ENCODE measurements around the gene MYH2.

The MYH2 gene

DNA sequence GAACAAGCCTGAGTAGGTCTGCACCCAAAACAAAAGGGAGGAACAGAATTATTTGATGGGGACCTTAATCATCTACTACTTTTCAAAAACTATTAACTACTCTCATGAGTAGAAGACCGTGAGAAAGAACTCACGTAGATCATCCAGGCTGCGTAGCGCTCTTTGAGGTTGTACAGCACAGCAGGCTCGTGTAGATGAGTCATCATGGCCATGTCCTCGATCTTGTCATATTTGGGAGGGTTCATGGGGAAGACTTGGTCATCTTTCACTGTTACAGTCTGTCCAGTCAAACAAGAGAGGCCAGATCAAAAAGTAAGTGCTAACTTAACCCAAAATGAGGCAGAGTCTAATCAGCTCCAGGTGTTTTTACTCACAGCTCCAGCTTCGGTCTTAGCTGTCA, 33.4 kb downstream of the MYH2 start:
- DNase-seq (ENCODE audit: low spot score): no peak

DNA sequence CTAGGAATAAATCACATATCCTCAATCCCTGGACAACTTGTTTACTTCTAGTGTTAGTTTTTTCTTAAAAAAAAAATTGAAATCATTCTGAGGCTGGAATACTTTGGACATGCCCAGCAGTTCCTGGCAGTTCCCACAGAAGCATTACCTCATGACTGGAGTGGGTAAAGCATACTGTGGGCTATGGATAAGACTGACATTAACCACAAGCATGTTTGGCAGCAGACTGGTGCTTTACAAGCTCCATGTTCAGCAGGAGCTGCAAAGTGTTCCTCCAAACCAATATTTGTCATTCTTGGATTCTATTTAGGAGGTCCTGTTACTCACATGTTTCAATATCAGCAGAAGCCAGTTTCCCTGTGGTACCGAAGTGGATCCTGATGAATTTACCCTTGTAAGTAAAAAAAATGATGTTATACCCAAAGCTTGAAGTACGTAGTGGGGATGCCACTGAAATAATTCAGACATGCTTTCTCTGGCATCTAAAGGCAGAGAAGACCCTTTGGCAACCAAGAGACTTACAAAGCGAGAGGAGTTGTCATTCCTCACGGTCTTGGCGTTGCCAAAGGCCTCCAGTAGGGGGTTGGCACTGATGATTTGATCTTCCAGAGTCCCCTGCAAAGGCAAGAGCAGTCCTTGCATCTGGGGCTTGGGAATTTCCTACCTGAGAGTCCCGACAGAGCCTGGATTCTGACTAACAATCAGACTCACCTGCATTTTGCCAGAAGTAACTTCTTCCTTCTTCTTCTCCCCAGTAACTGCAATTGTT, 36.0 kb downstream of the MYH2 start:
- no peak for DNase-seq (ENCODE audit: low spot score)

DNA sequence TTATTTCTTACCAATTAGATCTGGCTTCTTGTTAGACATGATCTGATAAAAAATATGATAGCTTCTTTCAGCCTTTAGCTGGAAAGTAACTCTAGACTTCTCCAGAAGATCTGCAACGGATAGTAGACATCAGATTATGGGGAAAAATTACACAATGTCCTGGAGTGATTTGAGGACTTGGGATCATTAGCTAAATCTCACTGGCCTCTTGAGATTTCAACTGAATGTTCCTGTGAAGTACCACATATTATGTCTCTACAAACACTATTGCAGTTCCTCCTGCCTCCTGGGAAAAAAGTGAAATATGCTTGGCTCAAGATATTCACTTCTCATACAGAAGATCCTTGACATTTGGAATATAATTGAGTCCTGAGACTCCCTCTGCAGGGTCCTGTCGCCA, 36.6 kb downstream of the MYH2 start:
- DNase-seq (ENCODE audit: low spot score): no peak

DNA sequence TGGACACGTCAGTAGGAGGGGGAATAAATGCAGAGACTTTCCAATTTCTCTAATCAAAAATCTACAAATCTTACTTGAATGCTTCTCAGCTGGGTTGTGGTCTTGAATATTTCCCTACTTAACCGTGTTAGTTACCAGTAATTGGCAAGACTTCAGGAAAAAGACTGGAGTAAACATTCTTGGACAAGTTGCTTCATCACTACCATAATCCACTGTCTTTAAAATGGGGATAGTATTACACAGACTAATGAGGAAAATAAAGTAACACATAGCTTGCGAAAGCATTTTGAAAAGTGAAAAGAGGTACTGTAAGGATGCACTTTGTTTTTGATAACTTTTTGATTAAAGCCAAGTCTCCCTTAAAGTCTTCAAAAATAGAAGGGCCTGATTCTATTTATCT, 49.5 kb downstream of the MYH2 start:
- DNase-seq (ENCODE audit: low spot score): no peak

DNA sequence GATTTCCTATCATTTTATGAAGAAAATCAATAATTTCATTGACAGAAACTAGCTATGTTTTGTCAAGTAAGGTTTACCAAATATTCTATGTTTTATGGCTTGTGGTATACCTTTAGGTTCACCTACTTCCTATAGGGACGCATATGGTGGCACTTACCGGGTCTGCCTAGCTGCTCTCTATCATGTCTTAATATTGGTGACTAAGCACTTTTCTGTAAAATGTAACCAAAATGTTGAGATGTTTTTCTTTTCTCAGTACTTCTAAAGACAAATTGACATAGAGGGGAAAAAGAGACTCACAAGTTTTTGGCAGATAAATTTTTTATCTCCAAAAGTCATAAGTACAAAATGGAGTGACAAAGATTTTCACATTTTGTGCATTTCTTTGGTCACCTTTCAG, 57.5 kb downstream of the MYH2 start:
- DNase-seq (ENCODE audit: low spot score): no peak

DNA sequence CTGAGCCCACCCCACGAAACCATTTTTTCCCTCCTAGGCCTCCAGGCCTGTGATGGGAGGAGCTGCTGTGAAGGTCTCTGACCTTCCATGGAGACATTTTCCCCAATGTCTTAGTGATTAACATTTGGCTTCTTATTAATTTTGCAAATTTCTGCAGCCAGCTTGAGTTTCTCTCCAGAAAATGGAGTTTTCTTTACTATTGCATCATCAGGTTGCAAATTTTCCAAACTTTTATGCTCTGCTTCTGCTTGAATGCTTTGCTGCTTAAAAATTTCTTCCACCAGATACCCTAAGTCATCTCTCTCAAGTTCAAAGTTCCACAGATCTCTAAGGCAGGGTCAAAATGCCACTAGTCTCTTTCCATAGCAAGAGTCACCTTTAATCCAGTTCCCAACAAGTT, 67.2 kb downstream of the MYH2 start:
- DNase-seq (ENCODE audit: low spot score): no peak

DNA sequence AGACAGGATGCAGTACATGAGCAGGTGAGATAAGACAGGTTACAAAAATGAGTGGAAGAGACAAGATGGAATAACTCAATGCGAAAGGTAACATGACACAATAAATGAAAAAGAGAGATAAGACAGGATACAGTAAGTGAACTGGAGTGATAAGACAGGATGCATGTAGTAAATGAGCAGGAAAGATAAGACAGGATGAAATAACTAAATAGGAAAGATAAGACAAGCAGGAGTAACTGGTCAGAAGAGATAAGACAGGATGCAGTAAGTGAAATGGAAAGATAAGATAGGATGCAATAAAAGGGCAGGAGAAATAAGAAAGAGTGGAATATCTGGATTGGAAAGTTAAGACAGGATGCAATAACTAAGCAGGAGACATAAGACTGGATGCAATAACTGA, 71.8 kb downstream of the MYH2 start:
- DNase-seq (ENCODE audit: low spot score): no peak

DNA sequence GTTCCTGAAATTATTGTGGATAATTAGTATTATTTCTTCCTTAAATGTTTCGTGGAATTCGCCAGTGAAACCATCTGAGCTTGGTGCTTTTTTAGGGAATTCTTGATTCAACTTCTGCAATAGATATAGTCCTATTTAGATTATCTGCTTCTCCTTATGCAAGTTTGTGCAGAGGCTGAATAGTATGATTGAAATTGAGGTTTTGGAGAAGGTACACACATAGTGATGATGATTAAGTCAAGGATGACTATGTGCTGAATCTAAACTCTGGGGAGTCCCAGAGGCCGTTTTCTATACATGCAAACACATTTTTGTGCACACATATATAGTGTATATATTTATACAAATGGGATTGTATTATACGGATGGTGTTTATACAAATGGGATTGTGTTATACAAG, 74.9 kb downstream of the MYH2 start:
- DNase-seq (ENCODE audit: low spot score): no peak

DNA sequence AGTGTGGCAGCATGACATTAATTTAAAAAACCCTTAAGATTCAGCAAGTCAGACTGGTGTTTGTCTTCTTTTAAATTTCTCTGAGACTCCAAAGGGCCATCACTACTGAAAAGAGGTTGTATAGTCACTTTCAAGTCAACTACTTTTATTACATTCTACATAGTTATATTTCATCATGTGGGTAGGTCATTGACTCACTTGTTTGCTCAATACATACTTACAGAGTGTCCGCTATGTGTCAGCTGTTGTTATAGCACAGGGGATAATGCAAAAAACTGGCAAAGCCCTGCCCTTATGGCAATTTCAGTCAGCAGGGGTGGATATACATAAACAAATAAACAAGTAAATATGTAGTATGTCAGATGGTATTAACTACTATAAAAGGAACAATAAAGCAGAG, 77.6 kb downstream of the MYH2 start:
- no peak for DNase-seq (ENCODE audit: low spot score)

Measured in kidney tubule cell (primary cell).